Astrocyte (in vitro differentiated cells and primary cell): ENCODE results near the gene GAL3ST1.

Source experiments
- CTCF ChIP-seq: IDR thresholded peaks from 2 replicates; pipeline ENCODE4 v1.5.1; 2011; ENCODE audit warnings: low read depth, mild to moderate bottlenecking, inconsistent platforms, low read length, moderate library complexity; ENCODE audit not compliant: insufficient read depth
- EZH2 ChIP-seq: IDR thresholded peaks from 2 replicates; pipeline ENCODE4 v1.6.1; 2012; ENCODE audit warnings: mild to moderate bottlenecking, low read length, inconsistent platforms; ENCODE audit not compliant: insufficient read depth

- TF ChIP-seq EZH2, result no peak
- no peak for TF ChIP-seq CTCF
These were observed 30.3 kb upstream of the GAL3ST1 start for GRCh38 chr22:30604723-30605122.
